ENCODE results near the gene ATG7.

The ATG7 gene

GRCh38 chr3:11275926-11276325, 3.7 kb downstream of the ATG7 start:
- H3K4me3 Mint-ChIP-seq, result peak overlapping the region; percentile 2
- peaks cover 63% of the 10 kb centered on the region for H3K36me3 Mint-ChIP-seq (ENCODE audit: low read depth)
- peaks cover 13% of the 10 kb centered on the region for H3K9me3 Mint-ChIP-seq
- H3K4me1 Mint-ChIP-seq (ENCODE audit: low read depth), result peaks cover 74% of the 10 kb centered on the region
- peak overlapping the region; percentile 39 for H3K27ac Mint-ChIP-seq
- no peaks in the 10 kb centered on the region for H3K27me3 Mint-ChIP-seq

- H3K36me3 Mint-ChIP-seq (ENCODE audit: low read depth), result peaks cover 70% of the 10 kb centered on the region
- peaks cover 13% of the 10 kb centered on the region for H3K9me3 Mint-ChIP-seq
- no peaks in the 10 kb centered on the region for H3K27me3 Mint-ChIP-seq
- H3K4me3 Mint-ChIP-seq, result no peak overlapping the region
- H3K27ac Mint-ChIP-seq, result peak overlapping the region; percentile 39
- peaks cover 76% of the 10 kb centered on the region for H3K4me1 Mint-ChIP-seq (ENCODE audit: low read depth)
These were observed 4.7 kb downstream of the ATG7 start for GRCh38 chr3:11276901-11277300.

- Mint-ChIP-seq H3K9me3 (no peaks in the 10 kb centered on the region), H3K4me3 (no peak overlapping the region), H3K4me1 (ENCODE audit: low read depth) (peaks cover 52% of the 10 kb centered on the region), H3K27me3 (no peaks in the 10 kb centered on the region), H3K27ac (no peak overlapping the region), H3K36me3 (ENCODE audit: low read depth) (peaks cover 76% of the 10 kb centered on the region)
These were observed 10.3 kb downstream of the ATG7 start for GRCh38 chr3:11282250-11283138.

- no peaks in the 10 kb centered on the region for H3K27me3 Mint-ChIP-seq
- H3K4me3 Mint-ChIP-seq, result no peak overlapping the region
- H3K27ac Mint-ChIP-seq, result no peak overlapping the region
- H3K4me1 Mint-ChIP-seq (ENCODE audit: low read depth), result peaks cover 53% of the 10 kb centered on the region
- H3K36me3 Mint-ChIP-seq (ENCODE audit: low read depth), result peaks cover 75% of the 10 kb centered on the region
- no peaks in the 10 kb centered on the region for H3K9me3 Mint-ChIP-seq
These were observed 10.9 kb downstream of the ATG7 start for GRCh38 chr3:11283139-11283475.

GRCh38 chr3:11284011-11284410, 11.8 kb downstream of the ATG7 start:
- no peak overlapping the region for H3K4me3 Mint-ChIP-seq
- H3K36me3 Mint-ChIP-seq (ENCODE audit: low read depth), result peaks cover 66% of the 10 kb centered on the region
- H3K27ac Mint-ChIP-seq, result no peak overlapping the region
- peaks cover 53% of the 10 kb centered on the region for H3K4me1 Mint-ChIP-seq (ENCODE audit: low read depth)
- no peaks in the 10 kb centered on the region for H3K27me3 Mint-ChIP-seq
- H3K9me3 Mint-ChIP-seq, result no peaks in the 10 kb centered on the region

GRCh38 chr3:11285471-11285870, 13.3 kb downstream of the ATG7 start:
- Mint-ChIP-seq H3K27me3 (no peaks in the 10 kb centered on the region), H3K4me1 (ENCODE audit: low read depth) (peaks cover 62% of the 10 kb centered on the region), H3K36me3 (ENCODE audit: low read depth) (peaks cover 70% of the 10 kb centered on the region), H3K9me3 (no peaks in the 10 kb centered on the region), H3K4me3 (no peak overlapping the region), H3K27ac (no peak overlapping the region)

- Mint-ChIP-seq H3K4me1 (ENCODE audit: low read depth) (peaks cover 62% of the 10 kb centered on the region), H3K27ac (peak overlapping the region; percentile 65), H3K27me3 (no peaks in the 10 kb centered on the region), H3K36me3 (ENCODE audit: low read depth) (peaks cover 66% of the 10 kb centered on the region), H3K4me3 (no peak overlapping the region), H3K9me3 (no peaks in the 10 kb centered on the region)
These were observed 15.2 kb downstream of the ATG7 start for GRCh38 chr3:11287404-11287803.

GRCh38 chr3:11288021-11288491, 15.9 kb downstream of the ATG7 start:
- H3K36me3 Mint-ChIP-seq (ENCODE audit: low read depth), result peaks cover 66% of the 10 kb centered on the region
- H3K4me1 Mint-ChIP-seq (ENCODE audit: low read depth), result peaks cover 61% of the 10 kb centered on the region
- peak overlapping the region; percentile 88 for H3K27ac Mint-ChIP-seq
- H3K4me3 Mint-ChIP-seq, result no peak overlapping the region
- H3K27me3 Mint-ChIP-seq, result no peaks in the 10 kb centered on the region
- H3K9me3 Mint-ChIP-seq, result no peaks in the 10 kb centered on the region

GRCh38 chr3:11288786-11289637, 16.8 kb downstream of the ATG7 start:
- Mint-ChIP-seq H3K4me1 (ENCODE audit: low read depth) (peaks cover 61% of the 10 kb centered on the region), H3K4me3 (peak overlapping the region; percentile 59), H3K36me3 (ENCODE audit: low read depth) (peaks cover 59% of the 10 kb centered on the region), H3K27ac (peak overlapping the region; percentile 88), H3K9me3 (no peaks in the 10 kb centered on the region), H3K27me3 (no peaks in the 10 kb centered on the region)

- H3K4me3 Mint-ChIP-seq, result peak overlapping the region; percentile 59
- peak overlapping the region; percentile 88 for H3K27ac Mint-ChIP-seq
- H3K27me3 Mint-ChIP-seq, result no peaks in the 10 kb centered on the region
- no peaks in the 10 kb centered on the region for H3K9me3 Mint-ChIP-seq
- peaks cover 55% of the 10 kb centered on the region for H3K36me3 Mint-ChIP-seq (ENCODE audit: low read depth)
- peaks cover 61% of the 10 kb centered on the region for H3K4me1 Mint-ChIP-seq (ENCODE audit: low read depth)
These were observed 17.7 kb downstream of the ATG7 start for GRCh38 chr3:11289864-11290263.

GRCh38 chr3:11290743-11291680, 18.8 kb downstream of the ATG7 start:
- H3K27me3 Mint-ChIP-seq, result no peaks in the 10 kb centered on the region
- peak overlapping the region; percentile 88 for H3K27ac Mint-ChIP-seq
- peaks cover 52% of the 10 kb centered on the region for H3K36me3 Mint-ChIP-seq (ENCODE audit: low read depth)
- peaks cover 63% of the 10 kb centered on the region for H3K4me1 Mint-ChIP-seq (ENCODE audit: low read depth)
- peak overlapping the region; percentile 59 for H3K4me3 Mint-ChIP-seq
- no peaks in the 10 kb centered on the region for H3K9me3 Mint-ChIP-seq

- H3K36me3 Mint-ChIP-seq (ENCODE audit: low read depth), result peaks cover 55% of the 10 kb centered on the region
- H3K4me1 Mint-ChIP-seq (ENCODE audit: low read depth), result peaks cover 59% of the 10 kb centered on the region
- peak overlapping the region; percentile 88 for H3K27ac Mint-ChIP-seq
- H3K27me3 Mint-ChIP-seq, result no peaks in the 10 kb centered on the region
- no peak overlapping the region for H3K4me3 Mint-ChIP-seq
- H3K9me3 Mint-ChIP-seq, result no peaks in the 10 kb centered on the region
These were observed 19.6 kb downstream of the ATG7 start for GRCh38 chr3:11291808-11292207.

GRCh38 chr3:11297126-11297525, 24.9 kb downstream of the ATG7 start:
- Mint-ChIP-seq H3K27ac (no peak overlapping the region), H3K36me3 (ENCODE audit: low read depth) (peaks cover 66% of the 10 kb centered on the region), H3K4me1 (ENCODE audit: low read depth) (peaks cover 22% of the 10 kb centered on the region), H3K4me3 (no peak overlapping the region), H3K9me3 (no peaks in the 10 kb centered on the region), H3K27me3 (no peaks in the 10 kb centered on the region)

GRCh38 chr3:11300970-11301369, 28.8 kb downstream of the ATG7 start:
- Mint-ChIP-seq H3K4me3 (no peak overlapping the region), H3K27me3 (no peaks in the 10 kb centered on the region), H3K36me3 (ENCODE audit: low read depth) (peaks cover 85% of the 10 kb centered on the region), H3K9me3 (no peaks in the 10 kb centered on the region), H3K27ac (peak overlapping the region; percentile 31), H3K4me1 (ENCODE audit: low read depth) (peaks cover 28% of the 10 kb centered on the region)
